Natural killer cell (primary cell): ENCODE measurements around the gene CABP7. TPM values are rescaled to one million over a fixed set of nuclear protein-coding genes. Genes with fewer than 3 reads are reported as not detected.

Source experiments
- ATAC-seq, 3 donors: fragments of 150-1000 bp in 2 of 3; fragments of 200-7000 bp in 1 of 3; cut with Tn5 transposase; 1 replicate in 1 of 3; 2 replicates in 2 of 3; pipeline ENCODE4 v1.10.0; 2021; ENCODE audit warnings: mild to moderate bottlenecking in 2 of 3, moderate library complexity in 2 of 3
- DNase-seq, 2 donors: peaks; one replicate each; pipeline versions ENCODE4 v3.0.0 to v3.0.0-alpha.2; 2013 to 2021; ENCODE audit warnings: mixed read lengths in 1 of 2
- H3K27ac ChIP-seq: one replicate; pipeline ENCODE4 v1.5.1; 2013; ENCODE audit warnings: mild to moderate bottlenecking, low read length
- H3K27me3 ChIP-seq: one replicate; pipeline ENCODE4 v1.6.1; 2013; ENCODE audit warnings: low read length; ENCODE audit not compliant: control insufficient read depth, insufficient read depth
- H3K36me3 ChIP-seq: one replicate; pipeline ENCODE4 v1.6.1; 2013; ENCODE audit warnings: low read length; ENCODE audit not compliant: control insufficient read depth, insufficient read depth
- H3K4me1 ChIP-seq: one replicate; pipeline ENCODE4 v1.6.1; 2013; ENCODE audit warnings: low read length; ENCODE audit not compliant: control insufficient read depth, insufficient read depth
- H3K4me3 ChIP-seq: one replicate; pipeline ENCODE4 v1.5.1; 2013; ENCODE audit warnings: low read length
- H3K9me3 ChIP-seq: one replicate; pipeline ENCODE4 v1.6.1; 2013; ENCODE audit warnings: low read length; ENCODE audit not compliant: control insufficient read depth, insufficient read depth
- H3K27ac Mint-ChIP-seq, 2 donors: one replicate each; pipeline ENCODE4 v1.8.0; 2022; ENCODE audit warnings: mild to moderate bottlenecking in 2 of 2, mixed read lengths in 2 of 2, moderate library complexity in 1 of 2
- H3K27me3 Mint-ChIP-seq, 2 donors: one replicate each; pipeline ENCODE4 v1.8.0; 2022; ENCODE audit warnings: low read depth in 2 of 2, mixed read lengths in 2 of 2
- H3K36me3 Mint-ChIP-seq: one replicate; pipeline ENCODE4 v1.8.0; 2022; ENCODE audit warnings: mixed read lengths
- H3K4me1 Mint-ChIP-seq, 2 donors: one replicate each; pipeline ENCODE4 v1.8.0; 2022; ENCODE audit warnings: mixed read lengths in 2 of 2
- H3K4me3 Mint-ChIP-seq: one replicate; pipeline ENCODE4 v1.8.0; 2022; ENCODE audit warnings: mild to moderate bottlenecking, moderate library complexity, mixed read lengths
- H3K9me3 Mint-ChIP-seq, 2 donors: one replicate each; pipeline ENCODE4 v1.8.0; 2022; ENCODE audit warnings: mixed read lengths in 2 of 2
- WGBS: methylation state at CpG from one replicate; pipeline ENCODE4 v1.1.7; 2013; ENCODE audit warnings: missing lambda C conversion rate; ENCODE audit not compliant: insufficient coverage; 5-methylcytosine and 5-hydroxymethylcytosine counted together
- intact Hi-C: fragments of 100-400 bp; cut with micrococcal nuclease; formaldehyde crosslinking; loops from one replicate; pipeline ENCODE4 v1.14.2; 2022
- total RNA-seq, 4 donors: library from RNA; stranded (reverse); fragments of 120-200 nt in 1 of 4; gene quantifications; one replicate each; pipeline versions ENCODE4 v1.2.3 to v1.2.4, GENCODE V29; 2013 to 2022
- TF ChIP-seq, protein P1 (sequence below): fragments of 200-600 bp; IDR thresholded peaks from one replicate; pipeline ENCODE4 v1.8.0; 2022; ENCODE audit warnings: antibody characterized with exemption

CABP7 gene
- total RNA-seq, 3 donors from 2014 or later (not counting 1 experiment from before 2014, with no cell fraction given), result 0.35 to 0.93 (median 0.54) TPM

- intact Hi-C loops, result no loop called here
- no peak for ATAC-seq
- no peak overlapping the region for H3K4me3 Mint-ChIP-seq
Measured at GRCh38 chr22:29755889-29756288, 36.1 kb downstream of the CABP7 start.

DNA sequence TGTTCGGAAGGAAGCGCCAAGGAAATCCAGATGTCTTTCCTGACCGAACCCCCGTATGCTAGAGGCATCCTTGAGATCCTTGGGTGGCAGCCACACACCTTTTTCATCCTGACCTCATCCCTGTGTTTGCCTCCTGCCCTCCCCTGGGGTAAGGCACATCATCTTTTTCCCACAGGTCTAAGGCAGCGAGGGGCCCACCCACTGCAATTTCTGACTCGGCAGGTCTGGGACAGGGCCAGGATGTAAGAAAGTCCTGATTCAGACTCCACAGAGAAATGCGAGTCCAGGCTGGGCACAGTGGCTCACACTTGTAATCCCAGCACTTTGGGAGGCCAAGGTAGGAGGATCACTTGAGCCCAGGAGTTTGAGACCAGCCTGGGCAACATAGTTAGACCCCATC, 36.5 kb downstream of the CABP7 start:
- ATAC-seq (no peak), DNase-seq (no peak)
- Histone ChIP-seq H3K27me3 (no peaks in the 10 kb centered on the region), H3K27ac (no peak overlapping the region), H3K36me3 (no peaks in the 10 kb centered on the region), H3K9me3 (no peaks in the 10 kb centered on the region), H3K4me3 (no peak overlapping the region), H3K4me1 (peaks cover 9% of the 10 kb centered on the region)
- no peaks in the 10 kb centered on the region for H3K36me3 Mint-ChIP-seq
- intact Hi-C loops, result no loop called here
- no peaks in the 10 kb centered on the region for H3K9me3 Mint-ChIP-seq
- H3K27me3 Mint-ChIP-seq, result no peaks in the 10 kb centered on the region
- H3K27ac Mint-ChIP-seq, result no peak overlapping the region
- peaks cover 10 to 22% of the 10 kb centered on the region in 2 donors for H3K4me1 Mint-ChIP-seq
- no peak overlapping the region for H3K4me3 Mint-ChIP-seq
- WGBS, result 97% methylated on average over 7 of the region's 7 CpGs
- TF ChIP-seq, protein P1, sequence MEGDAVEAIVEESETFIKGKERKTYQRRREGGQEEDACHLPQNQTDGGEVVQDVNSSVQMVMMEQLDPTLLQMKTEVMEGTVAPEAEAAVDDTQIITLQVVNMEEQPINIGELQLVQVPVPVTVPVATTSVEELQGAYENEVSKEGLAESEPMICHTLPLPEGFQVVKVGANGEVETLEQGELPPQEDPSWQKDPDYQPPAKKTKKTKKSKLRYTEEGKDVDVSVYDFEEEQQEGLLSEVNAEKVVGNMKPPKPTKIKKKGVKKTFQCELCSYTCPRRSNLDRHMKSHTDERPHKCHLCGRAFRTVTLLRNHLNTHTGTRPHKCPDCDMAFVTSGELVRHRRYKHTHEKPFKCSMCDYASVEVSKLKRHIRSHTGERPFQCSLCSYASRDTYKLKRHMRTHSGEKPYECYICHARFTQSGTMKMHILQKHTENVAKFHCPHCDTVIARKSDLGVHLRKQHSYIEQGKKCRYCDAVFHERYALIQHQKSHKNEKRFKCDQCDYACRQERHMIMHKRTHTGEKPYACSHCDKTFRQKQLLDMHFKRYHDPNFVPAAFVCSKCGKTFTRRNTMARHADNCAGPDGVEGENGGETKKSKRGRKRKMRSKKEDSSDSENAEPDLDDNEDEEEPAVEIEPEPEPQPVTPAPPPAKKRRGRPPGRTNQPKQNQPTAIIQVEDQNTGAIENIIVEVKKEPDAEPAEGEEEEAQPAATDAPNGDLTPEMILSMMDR, result no peak

More at GRCh38 chr22:29755889-29756288, 36.1 kb downstream of the CABP7 start:
- Histone ChIP-seq H3K27me3 (no peaks in the 10 kb centered on the region), H3K4me1 (peaks cover 13% of the 10 kb centered on the region), H3K4me3 (no peak overlapping the region), H3K36me3 (no peaks in the 10 kb centered on the region), H3K27ac (no peak overlapping the region), H3K9me3 (no peaks in the 10 kb centered on the region)
- 94% methylated on average over 9 of the region's 9 CpGs for WGBS
- TF ChIP-seq, protein P1, result no peak
- DNase-seq, result no peak
- H3K9me3 Mint-ChIP-seq, result no peaks in the 10 kb centered on the region
- no peaks in the 10 kb centered on the region for H3K36me3 Mint-ChIP-seq
- no peaks in the 10 kb centered on the region for H3K27me3 Mint-ChIP-seq
- H3K4me1 Mint-ChIP-seq, result peaks cover 14 to 27% of the 10 kb centered on the region in 2 donors
- H3K27ac Mint-ChIP-seq, result no peak overlapping the region

DNA sequence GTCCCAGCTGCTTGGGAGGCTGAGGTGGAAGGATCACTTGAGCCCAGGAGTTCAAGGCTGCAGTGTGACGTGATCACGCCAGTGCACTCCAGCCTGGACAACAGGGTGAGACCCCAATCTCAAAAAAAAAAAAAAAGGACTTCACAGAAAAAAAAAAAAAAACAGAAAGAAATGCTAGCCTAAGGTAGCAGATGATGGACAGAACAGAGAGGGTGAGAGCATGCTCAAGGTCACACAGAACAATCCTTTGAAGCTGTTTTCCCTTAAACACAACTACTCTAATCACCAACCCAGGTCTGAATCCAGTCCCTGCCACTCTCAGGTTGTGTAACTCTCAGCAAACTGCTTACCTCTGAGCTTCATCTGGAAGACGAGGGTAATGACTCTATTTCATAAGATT, 37.3 kb downstream of the CABP7 start:
- Mint-ChIP-seq H3K4me3 (no peak overlapping the region), H3K36me3 (no peaks in the 10 kb centered on the region), H3K9me3 (no peaks in the 10 kb centered on the region), H3K27ac (no peak overlapping the region), H3K4me1 (peaks cover 5 to 18% of the 10 kb centered on the region in 2 donors), H3K27me3 (no peaks in the 10 kb centered on the region)
- Histone ChIP-seq H3K4me3 (no peak overlapping the region), H3K27ac (no peak overlapping the region), H3K36me3 (no peaks in the 10 kb centered on the region), H3K9me3 (no peaks in the 10 kb centered on the region), H3K27me3 (no peaks in the 10 kb centered on the region), H3K4me1 (peaks cover 1% of the 10 kb centered on the region)
- ATAC-seq (no peak), DNase-seq (no peak)
- intact Hi-C loops, result no loop called here
- 96% methylated on average over 1 of the region's 3 CpGs for WGBS
- TF ChIP-seq, protein P1, result no peak

DNA sequence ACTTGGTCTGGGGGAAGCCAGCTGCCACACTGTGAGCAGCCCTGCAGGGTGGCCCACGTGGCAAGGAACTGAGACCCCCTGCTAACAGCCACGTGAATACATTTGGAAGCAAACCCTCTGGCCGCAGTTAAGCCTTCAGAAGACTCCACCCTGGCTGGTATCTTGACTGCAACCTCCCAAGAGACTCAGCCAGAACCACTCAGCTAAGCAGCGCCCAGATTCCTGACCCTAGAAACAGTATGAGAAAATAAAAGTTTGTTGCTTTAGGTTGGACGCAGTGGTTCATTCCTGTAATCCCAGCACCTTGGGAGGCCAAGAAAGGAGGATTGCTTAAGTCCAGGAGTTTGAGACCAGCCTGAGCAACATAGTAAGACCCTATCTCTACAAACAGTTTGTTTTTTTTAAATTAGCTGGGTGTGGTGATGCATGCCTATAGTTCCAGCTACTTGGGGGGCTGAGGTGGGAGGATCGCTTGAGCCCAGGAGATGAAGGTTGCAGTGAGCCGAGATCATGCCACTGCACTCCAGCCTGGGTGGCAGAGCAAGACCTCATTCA, 38.3 kb downstream of the CABP7 start:
- no peaks in the 10 kb centered on the region for H3K4me1 ChIP-seq
- no peak for ATAC-seq
- no peaks in the 10 kb centered on the region for H3K36me3 ChIP-seq
- no peaks in the 10 kb centered on the region for H3K36me3 Mint-ChIP-seq
- H3K27ac Mint-ChIP-seq, result no peak overlapping the region
- H3K4me3 Mint-ChIP-seq, result no peak overlapping the region
- H3K4me1 Mint-ChIP-seq, result peaks cover 5 to 15% of the 10 kb centered on the region in 2 donors
- DNase-seq, result no peak
- H3K9me3 Mint-ChIP-seq, result no peaks in the 10 kb centered on the region
- H3K27me3 Mint-ChIP-seq, result no peaks in the 10 kb centered on the region
- intact Hi-C loops, result no loop called here
- no peaks in the 10 kb centered on the region for H3K9me3 ChIP-seq
- H3K27me3 ChIP-seq, result no peaks in the 10 kb centered on the region
- 95% methylated on average over 7 of the region's 7 CpGs for WGBS
- TF ChIP-seq, protein P1, result no peak
- no peak overlapping the region for H3K4me3 ChIP-seq
- H3K27ac ChIP-seq, result no peak overlapping the region
